GM12872 (cell line): ENCODE results near the gene SELENOS.

Experiments used
- TF ChIP-seq, protein P1 (sequence below): IDR thresholded peaks from 3 replicates; pipeline ENCODE4 v1.5.1; 2011; ENCODE audit warnings: low read depth, mild to moderate bottlenecking, low read length, moderate library complexity; ENCODE audit not compliant: insufficient read depth

Gene SELENOS

DNA sequence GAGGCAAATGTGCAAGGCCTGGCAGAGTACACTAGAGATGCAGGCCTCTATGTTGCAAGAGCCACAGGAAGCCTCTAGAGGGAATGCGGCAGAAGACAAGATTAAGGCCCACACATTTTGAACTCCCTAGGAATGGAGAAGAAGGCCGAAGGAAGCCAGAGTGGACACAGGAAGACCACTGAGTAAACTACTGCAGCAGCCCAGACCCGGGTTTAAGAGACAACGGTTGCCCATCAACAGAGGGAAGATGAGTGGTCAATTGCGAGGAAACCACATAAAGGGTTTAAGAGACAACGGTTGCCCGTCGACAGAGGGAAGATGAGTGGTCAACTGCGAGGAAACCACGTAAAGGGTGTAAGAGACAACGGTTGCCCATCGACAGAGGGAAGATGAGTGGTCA is 40.0 kb downstream of the SELENOS start:
- TF ChIP-seq, protein P1, sequence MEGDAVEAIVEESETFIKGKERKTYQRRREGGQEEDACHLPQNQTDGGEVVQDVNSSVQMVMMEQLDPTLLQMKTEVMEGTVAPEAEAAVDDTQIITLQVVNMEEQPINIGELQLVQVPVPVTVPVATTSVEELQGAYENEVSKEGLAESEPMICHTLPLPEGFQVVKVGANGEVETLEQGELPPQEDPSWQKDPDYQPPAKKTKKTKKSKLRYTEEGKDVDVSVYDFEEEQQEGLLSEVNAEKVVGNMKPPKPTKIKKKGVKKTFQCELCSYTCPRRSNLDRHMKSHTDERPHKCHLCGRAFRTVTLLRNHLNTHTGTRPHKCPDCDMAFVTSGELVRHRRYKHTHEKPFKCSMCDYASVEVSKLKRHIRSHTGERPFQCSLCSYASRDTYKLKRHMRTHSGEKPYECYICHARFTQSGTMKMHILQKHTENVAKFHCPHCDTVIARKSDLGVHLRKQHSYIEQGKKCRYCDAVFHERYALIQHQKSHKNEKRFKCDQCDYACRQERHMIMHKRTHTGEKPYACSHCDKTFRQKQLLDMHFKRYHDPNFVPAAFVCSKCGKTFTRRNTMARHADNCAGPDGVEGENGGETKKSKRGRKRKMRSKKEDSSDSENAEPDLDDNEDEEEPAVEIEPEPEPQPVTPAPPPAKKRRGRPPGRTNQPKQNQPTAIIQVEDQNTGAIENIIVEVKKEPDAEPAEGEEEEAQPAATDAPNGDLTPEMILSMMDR = no peak

DNA sequence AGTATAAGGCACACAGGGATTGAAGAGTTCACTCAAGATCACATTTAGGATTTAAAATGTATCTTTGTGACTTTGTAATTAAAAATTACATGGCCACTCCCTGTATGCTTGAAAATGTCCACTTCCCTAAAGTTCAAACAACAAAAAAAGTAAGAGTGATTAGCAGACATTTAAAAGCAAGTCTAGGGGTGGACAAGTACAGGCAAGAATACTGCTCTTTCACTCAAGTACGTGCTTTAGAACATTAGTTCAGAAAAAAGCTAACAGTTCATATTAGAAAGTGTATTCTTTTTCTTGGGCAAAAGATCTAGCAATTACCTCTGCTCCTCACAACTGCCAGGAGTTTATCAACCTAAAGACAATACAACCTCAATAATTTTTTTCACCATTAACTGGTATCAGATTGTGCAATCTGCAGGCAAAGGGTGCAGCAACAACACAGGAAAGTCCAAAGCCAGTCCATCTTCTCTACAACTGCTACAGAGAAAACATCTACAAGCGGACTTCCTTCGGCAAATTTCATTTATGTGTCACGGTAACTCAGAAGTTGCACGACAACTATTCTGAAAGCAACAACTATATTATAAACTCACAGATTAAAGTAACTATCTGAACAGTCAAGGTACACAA is 43.5 kb downstream of the SELENOS start:
- TF ChIP-seq, protein P1 = no peak

DNA sequence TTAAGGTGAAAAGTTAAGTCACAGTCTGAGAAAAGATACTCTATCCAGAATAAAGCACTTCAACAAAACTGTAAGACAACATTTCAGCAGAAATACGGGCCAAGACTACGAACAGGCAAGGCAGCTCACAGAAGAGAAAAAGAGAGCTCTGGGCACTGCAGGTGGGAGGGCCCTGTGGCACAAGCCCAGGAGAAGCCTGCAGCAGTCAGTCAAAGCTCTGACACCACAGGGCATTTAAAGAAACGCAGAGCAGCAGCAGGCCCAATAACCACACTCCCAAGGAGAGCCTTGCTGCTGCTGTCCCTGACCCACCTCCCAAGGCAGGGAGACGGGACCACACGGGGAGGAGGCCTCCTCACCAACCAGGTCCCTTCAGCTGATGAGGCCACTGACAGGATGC is 44.6 kb downstream of the SELENOS start:
- TF ChIP-seq, protein P1 = no peak

- TF ChIP-seq, protein P1 = no peak
Observed at GRCh38 chr15:101228313-101228712, 49.0 kb downstream of the SELENOS start.

- TF ChIP-seq, protein P1 = no peak
Observed at GRCh38 chr15:101225658-101226057, 51.6 kb downstream of the SELENOS start.
